Stimulated activated CD8-positive, alpha-beta memory T cell treated with anti-CD3 and anti-CD28 coated beads, Interleukin-4, amount 100 ng/mL, for 48 hours (primary cell): ENCODE data around the gene C14orf132.
"Not testable (repeated sequence)": the region's sequence is repeated elsewhere in the genome, so short reads cannot be mapped to it uniquely, and the experiment has no call there.

Experiments used
- DNase-seq: peaks from one replicate; pipeline ENCODE4 v3.0.0-alpha.2; 2020

Gene C14orf132

GRCh38 chr14:96060186-96060933 lies 21.2 kb downstream of the C14orf132 start:
- no peak for DNase-seq

GRCh38 chr14:96062010-96062409 lies 22.8 kb downstream of the C14orf132 start:
- DNase-seq, result no peak

- no peak for DNase-seq
Measured at GRCh38 chr14:96062506-96062905, 23.3 kb downstream of the C14orf132 start.

GRCh38 chr14:96064866-96065265 lies 25.7 kb downstream of the C14orf132 start:
- no peak for DNase-seq

GRCh38 chr14:96065661-96066459 lies 26.7 kb downstream of the C14orf132 start:
- no peak for DNase-seq

- no peak for DNase-seq
Measured at GRCh38 chr14:96066976-96067375, 27.8 kb downstream of the C14orf132 start.

- DNase-seq, result no peak
Measured at GRCh38 chr14:96067985-96068930, 29.1 kb downstream of the C14orf132 start.

GRCh38 chr14:96069421-96069820 lies 30.3 kb downstream of the C14orf132 start:
- no peak for DNase-seq

- DNase-seq, result no peak
Measured at GRCh38 chr14:96071561-96071960, 32.4 kb downstream of the C14orf132 start.

GRCh38 chr14:96072076-96072475 lies 32.9 kb downstream of the C14orf132 start:
- DNase-seq, result no peak

GRCh38 chr14:96072746-96073145 lies 33.6 kb downstream of the C14orf132 start:
- no peak for DNase-seq

GRCh38 chr14:96073260-96074039 lies 34.3 kb downstream of the C14orf132 start:
- not testable (repeated sequence) for DNase-seq

GRCh38 chr14:96077983-96078624 lies 38.9 kb downstream of the C14orf132 start:
- no peak for DNase-seq

GRCh38 chr14:96078625-96079016 lies 39.5 kb downstream of the C14orf132 start:
- no peak for DNase-seq

GRCh38 chr14:96079066-96079465 lies 39.9 kb downstream of the C14orf132 start:
- DNase-seq, result no peak

- no peak for DNase-seq
Measured at GRCh38 chr14:96080571-96080970, 41.4 kb downstream of the C14orf132 start.

- DNase-seq, result no peak
Measured at GRCh38 chr14:96081224-96081623, 42.1 kb downstream of the C14orf132 start.

- no peak for DNase-seq
Measured at GRCh38 chr14:96081767-96082400, 42.7 kb downstream of the C14orf132 start.

GRCh38 chr14:96082420-96083300 lies 43.5 kb downstream of the C14orf132 start:
- DNase-seq, result no peak

GRCh38 chr14:96083667-96084320 lies 44.6 kb downstream of the C14orf132 start:
- DNase-seq, result no peak
